Heart left ventricle (tissue), 16 donors: ENCODE data around the gene CCDC28B. TPM values are rescaled to one million over a fixed set of nuclear protein-coding genes. Genes with fewer than 3 reads are reported as not detected.

Experiments used
- ATAC-seq, 4 donors: fragments of 200-7000 bp; cut with Tn5 transposase; one replicate each; pipeline ENCODE4 v1.9.1; 2020 to 2022; ENCODE audit warnings: moderate library complexity in 4 of 4, mild to moderate bottlenecking in 3 of 4, moderate number of reproducible peaks in 1 of 4
- DNase-seq, 5 donors: peaks; one replicate each; pipeline ENCODE4 v3.0.0-alpha.2; 2020
- H3K27ac ChIP-seq, 12 donors: fragments of 200-600 bp; sonication (generic) in 4 of 12; one replicate each; pipeline versions ENCODE4 v1.5.0 to v1.8.0; 2016 to 2022; ENCODE audit warnings: mild to moderate bottlenecking in 2 of 12
- H3K27me3 ChIP-seq, 9 donors: fragments of 200-600 bp; sonication (generic) in 2 of 9; one replicate each; pipeline versions ENCODE4 v1.5.1 to v1.8.0; 2016 to 2022; ENCODE audit warnings: mild to moderate bottlenecking in 3 of 9
- H3K36me3 ChIP-seq, 9 donors: fragments of 200-600 bp; sonication (generic) in 2 of 9; one replicate each; pipeline versions ENCODE4 v1.5.0 to v1.8.0; 2018 to 2022; ENCODE audit warnings: mild to moderate bottlenecking in 2 of 9
- H3K4me1 ChIP-seq, 12 donors: fragments of 200-600 bp; sonication (generic) in 4 of 12; one replicate each; pipeline versions ENCODE4 v1.5.0 to v1.8.0; 2016 to 2022; ENCODE audit warnings: mild to moderate bottlenecking in 3 of 12
- H3K4me3 ChIP-seq, 12 donors: fragments of 200-600 bp; sonication (generic) in 4 of 12; one replicate each; pipeline versions ENCODE4 v1.5.0 to v1.8.0; 2017 to 2022; ENCODE audit warnings: mild to moderate bottlenecking in 9 of 12, moderate library complexity in 4 of 12
- H3K9me3 ChIP-seq, 12 donors: fragments of 200-600 bp; sonication (generic) in 4 of 12; one replicate each; pipeline versions ENCODE4 v1.5.0 to v1.8.0; 2016 to 2022; ENCODE audit warnings: mild to moderate bottlenecking in 1 of 12
- POLR2A ChIP-seq, 2 donors: fragments of 450-650 bp; IDR thresholded peaks; one replicate each; pipeline ENCODE4 v1.6.1; 2017; ENCODE audit warnings: antibody characterized with exemption in 2 of 2, mild to moderate bottlenecking in 2 of 2, moderate library complexity in 2 of 2
- WGBS, 4 donors: extraction: QIAGEN DNeasy Blood & Tissue Kit in 2 of 4; methylation state at CpG; one replicate each; pipeline versions ENCODE4 v1.1.5 to v1.1.7; 2013 to 2018; 5-methylcytosine and 5-hydroxymethylcytosine counted together
- intact Hi-C, 10 donors: fragments of 100-400 bp; cut with DNase I; formaldehyde crosslinking; loops; one replicate each; pipeline versions ENCODE4 v1.11.1 to v1.14.2; 2022
- polyA plus RNA-seq, 2 donors: library from polyadenylated mRNA; stranded (reverse); fragments of 200-250 nt; gene quantifications; one replicate each; pipeline ENCODE4 v1.2.3, GENCODE V29; 2013
- total RNA-seq, 9 donors: library from RNA; depleted of rRNA in 2 of 9; stranded (reverse); fragments of >200 nt in 2 of 9; fragmentation: NEBNext Ultra II Directional in 3 of 9; extraction: Animal tissue kit (Norgen Biotek cat#: 25700) in 3 of 9; gene quantifications; one replicate each; pipeline versions ENCODE4 v1.1.0 to v1.2.4, GENCODE V29; 2016 to 2023
- TF ChIP-seq, protein P1 (sequence below), 12 donors: fragments of 200-600 bp; sonication (generic) in 4 of 12; IDR thresholded peaks; one replicate each; pipeline versions ENCODE4 v1.5.0 to v1.8.0; 2018 to 2022; ENCODE audit warnings: antibody characterized with exemption in 12 of 12, mild to moderate bottlenecking in 5 of 12
- donor health status: ischemic (EF 13 %, LVEDD 7.1; RV severe dilation, severe dysfunction).
- donor health status: healthy with polysubstance abuse.
- donor health status: DM: no; HTN: yes; CAD: no.
- donor health status: DM: no; HTN: no; CAD: no.
- donor health status: ischemic (EF 25% LVEDD 6.9; RV normal size, moderate dysfunction).
- donor health status: ischemic (EF 25% LVEDD 5.7; RV mildly dilated, moderate dysfunction).
- donor health status: healthy.
- donor health status: DM: yes; HTN: yes; CAD: no.
- donor health status: ischemic (EF 35%, LVEDD 5.7; RV mildly dilated, moderate dysfunction).
- donor health status: nonischemic (EF 11% LVEDD 7.7; RV severe dilation, severe dysfunction).
- donor health status: DM: yes; HTN: yes; CAD: no.
- donor health status: PGD.
- donor health status: ischemic (EF 29% LVEDD 5.4; RV normal size, mild dysfunction).
- donor health status: nonischemic (EF 23%, LVEDD 6.1; RV moderate dilation, normal function).

Gene CCDC28B
- total and polyA plus RNA-seq, 11 donors, result 12.5 to 40.2 (median 17.0) TPM

DNA sequence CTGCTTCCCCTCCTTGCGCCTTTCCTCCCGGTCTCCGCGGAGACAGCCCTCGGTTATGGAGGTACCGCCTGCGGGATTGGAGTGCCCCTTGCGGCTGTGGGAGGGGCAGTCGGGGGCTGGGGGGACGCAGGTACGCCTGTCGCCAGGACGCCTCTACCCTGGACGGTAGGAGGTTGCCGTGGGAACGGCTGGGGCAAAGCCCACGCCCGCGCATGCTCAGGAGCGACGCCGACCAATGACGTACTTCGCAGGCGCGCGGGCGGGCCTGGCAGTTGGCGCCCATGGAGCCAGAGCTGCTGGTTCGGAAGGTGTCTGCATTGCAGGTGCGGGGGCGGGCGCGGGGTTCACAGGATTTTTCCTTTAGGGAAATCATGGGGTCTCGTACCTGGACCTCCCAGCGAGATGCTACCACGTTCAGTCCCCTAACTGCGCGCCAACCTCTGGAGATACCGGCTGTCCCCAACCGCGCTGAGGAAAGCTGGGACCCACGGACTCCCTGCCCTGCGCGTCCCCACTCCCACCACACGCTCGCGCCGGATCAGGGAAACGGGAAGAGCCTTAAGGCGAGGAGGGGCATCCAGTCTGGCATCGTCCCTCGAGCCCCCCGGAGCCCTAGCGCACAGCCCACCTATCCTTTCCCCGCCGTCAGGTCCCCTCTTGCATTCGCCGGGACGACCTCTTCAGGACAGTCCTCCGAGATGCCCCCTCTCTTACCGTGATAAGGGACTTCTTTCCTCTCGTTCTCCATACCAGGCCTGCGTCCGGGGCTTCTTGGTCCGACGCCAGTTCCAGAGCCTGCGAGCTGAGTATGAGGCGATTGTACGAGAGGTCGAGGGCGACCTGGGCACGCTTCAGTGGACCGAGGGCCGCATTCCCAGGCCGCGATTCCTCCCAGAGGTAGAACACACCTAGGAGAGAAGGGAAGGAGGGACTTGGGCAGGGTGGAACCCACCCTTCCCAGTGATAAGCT, 5.3 kb downstream of the CCDC28B start, which contains the start of gene IQCC:
TSS of gene IQCC (plus strand) at position 271 of the 970 bp plus-strand sequence. CDS start at position 282, 11 bp downstream.
- DNase-seq (peak; percentile 86 to 92 (median 87)), ATAC-seq (peak; percentile 49 to 83 (median 76))
- intact Hi-C loops, result no loop called here
- H3K9me3 ChIP-seq, result no peaks in the 10 kb centered on the region
- no peaks in the 10 kb centered on the region for H3K27me3 ChIP-seq
- H3K36me3 ChIP-seq, result peaks cover 0 to 6% (median 0%) of the 10 kb centered on the region in 9 donors
- peaks cover 5 to 40% (median 23%) of the 10 kb centered on the region in 12 donors for H3K4me1 ChIP-seq
- peak within 1 kb of the TSS; percentile 19 to 82 (median 64) for H3K4me3 ChIP-seq
- peak within 1 kb of the TSS in 6 of 12 donors; percentile 36 to 68 (median 55) for H3K27ac ChIP-seq
- WGBS, 4 donors, result 1 to 4% (median 2%) methylated on average over 47 to 77 of the region's 77 CpGs
- TF ChIP-seq, protein P1, sequence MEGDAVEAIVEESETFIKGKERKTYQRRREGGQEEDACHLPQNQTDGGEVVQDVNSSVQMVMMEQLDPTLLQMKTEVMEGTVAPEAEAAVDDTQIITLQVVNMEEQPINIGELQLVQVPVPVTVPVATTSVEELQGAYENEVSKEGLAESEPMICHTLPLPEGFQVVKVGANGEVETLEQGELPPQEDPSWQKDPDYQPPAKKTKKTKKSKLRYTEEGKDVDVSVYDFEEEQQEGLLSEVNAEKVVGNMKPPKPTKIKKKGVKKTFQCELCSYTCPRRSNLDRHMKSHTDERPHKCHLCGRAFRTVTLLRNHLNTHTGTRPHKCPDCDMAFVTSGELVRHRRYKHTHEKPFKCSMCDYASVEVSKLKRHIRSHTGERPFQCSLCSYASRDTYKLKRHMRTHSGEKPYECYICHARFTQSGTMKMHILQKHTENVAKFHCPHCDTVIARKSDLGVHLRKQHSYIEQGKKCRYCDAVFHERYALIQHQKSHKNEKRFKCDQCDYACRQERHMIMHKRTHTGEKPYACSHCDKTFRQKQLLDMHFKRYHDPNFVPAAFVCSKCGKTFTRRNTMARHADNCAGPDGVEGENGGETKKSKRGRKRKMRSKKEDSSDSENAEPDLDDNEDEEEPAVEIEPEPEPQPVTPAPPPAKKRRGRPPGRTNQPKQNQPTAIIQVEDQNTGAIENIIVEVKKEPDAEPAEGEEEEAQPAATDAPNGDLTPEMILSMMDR (IDR thresholded peaks at IDR 0.05), result no peak
- peak in 1 of 2 donors; percentile 61 for TF ChIP-seq POLR2A (IDR thresholded peaks at IDR 0.05)

- TF ChIP-seq, protein P1 (IDR thresholded peaks at IDR 0.05), result no peak
- TF ChIP-seq POLR2A (IDR thresholded peaks at IDR 0.05), result no peak
- ATAC-seq (no peak), DNase-seq (no peak)
- H3K27ac ChIP-seq, result no peak overlapping the region
- WGBS, 4 donors, result 86 to 94% (median 87%) methylated on average over 4 to 6 of the region's 6 CpGs
- no peaks in the 10 kb centered on the region for H3K9me3 ChIP-seq
- H3K4me3 ChIP-seq, result no peak overlapping the region
- peaks cover 0 to 25% (median 12%) of the 10 kb centered on the region in 12 donors for H3K4me1 ChIP-seq
- H3K36me3 ChIP-seq, result peaks cover 0 to 6% (median 0%) of the 10 kb centered on the region in 9 donors
- no peaks in the 10 kb centered on the region for H3K27me3 ChIP-seq
- intact Hi-C loops, result no loop called here
Observed at GRCh38 chr1:32208469-32208868, 8.1 kb downstream of the CCDC28B start.

GRCh38 chr1:32208891-32209328, 8.5 kb downstream of the CCDC28B start, which contains the start of gene DCDC2B:
Gene DCDC2B, plus strand, starts transcription at chr1:32209089. Its CDS starts 5 bp downstream, at chr1:32209094.
- no peaks in the 10 kb centered on the region for H3K27me3 ChIP-seq
- 63 to 69% (median 67%) methylated on average over 5 of the region's 5 CpGs; no CpG with 5 or more reads in 1 of the 4 donors for WGBS, 4 donors
- intact Hi-C loops, result no loop called here
- no peaks in the 10 kb centered on the region for H3K9me3 ChIP-seq
- peaks cover 0 to 25% (median 12%) of the 10 kb centered on the region in 12 donors for H3K4me1 ChIP-seq
- ATAC-seq, result peak in 2 of 4 donors; percentile 5 to 9
- peak in 4 of 5 donors; percentile 32 to 63 (median 47) for DNase-seq
- peaks cover 0 to 3% (median 1%) of the 10 kb centered on the region in 9 donors for H3K36me3 ChIP-seq
- H3K27ac ChIP-seq, result no peak within 1 kb of the TSS
- no peak within 1 kb of the TSS for H3K4me3 ChIP-seq
- no peak for TF ChIP-seq POLR2A (IDR thresholded peaks at IDR 0.05)

DNA sequence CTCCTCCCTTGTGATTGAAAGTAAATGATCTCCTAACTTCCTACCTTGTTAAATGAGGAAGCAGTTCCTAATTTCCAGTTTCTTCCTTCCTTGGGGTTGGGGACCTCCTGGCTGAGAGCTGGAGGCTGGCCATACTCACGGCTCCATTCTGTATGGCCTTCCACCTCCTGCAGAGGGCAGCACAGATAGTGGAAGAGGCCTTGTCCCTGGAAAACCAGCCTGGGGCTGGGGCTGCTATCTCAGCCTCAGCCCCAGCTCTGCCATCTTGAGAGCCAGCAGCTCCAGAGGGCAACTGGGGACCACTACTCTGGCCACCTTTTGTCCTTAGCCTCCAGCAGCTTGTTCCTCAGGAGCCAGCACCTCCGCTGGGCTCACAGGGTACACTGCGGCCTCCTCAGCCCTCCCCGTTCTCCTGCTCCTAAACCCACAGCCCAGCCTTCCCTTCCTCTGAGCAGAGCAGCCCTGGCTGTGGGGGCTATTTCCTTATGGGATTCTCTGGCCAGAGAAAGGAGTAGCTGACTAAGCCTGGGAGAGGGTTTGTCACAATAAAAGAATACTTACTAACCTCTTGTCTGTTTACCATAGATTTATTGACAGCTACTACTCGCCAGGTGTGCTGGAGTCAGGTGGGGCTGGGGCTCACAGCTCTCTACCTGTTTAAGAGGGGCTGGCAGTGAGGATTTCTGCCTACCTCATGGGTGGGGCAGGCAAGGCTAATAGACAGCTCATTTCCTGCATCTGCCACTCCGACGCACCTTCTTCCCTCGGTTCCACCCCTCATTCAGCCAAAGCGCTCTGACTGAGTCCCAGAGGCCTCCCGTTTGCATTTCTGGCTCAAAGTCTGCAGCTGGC, 15.5 kb downstream of the CCDC28B start:
- 71 to 79% (median 74%) methylated on average over 10 of the region's 10 CpGs for WGBS, 4 donors
- intact Hi-C loops, result loop anchor here in 8 of 10 donors (2.0 to 10.0 kb wide), 8 partner anchors 81 to 197 kb away; partner anchors contain the start of gene BSDC1 (in 2 of the 8)
- peak in 4 of 5 donors; percentile 46 to 54 (median 52) for DNase-seq
- H3K36me3 ChIP-seq, result peaks cover 0 to 65% (median 43%) of the 10 kb centered on the region in 9 donors
- peaks cover 0 to 20% (median 2%) of the 10 kb centered on the region in 12 donors for H3K4me1 ChIP-seq
- peak; percentile 28 to 84 (median 80) for ATAC-seq
- TF ChIP-seq, protein P1 (IDR thresholded peaks at IDR 0.05), result peak; percentile 64 to 83 (median 75)
- no peak for TF ChIP-seq POLR2A (IDR thresholded peaks at IDR 0.05)
- H3K4me3 ChIP-seq, result no peak overlapping the region
- H3K9me3 ChIP-seq, result no peaks in the 10 kb centered on the region
- H3K27me3 ChIP-seq, result no peaks in the 10 kb centered on the region
- peak overlapping the region in 6 of 12 donors; percentile 0 to 52 (median 16) for H3K27ac ChIP-seq
